K562 (cell line): Measurements from ENCODE around the gene KCNH2. TPM values are rescaled to one million over a fixed set of nuclear protein-coding genes. Genes with fewer than 3 reads are reported as not detected.

Experiments
- ATAC-seq: fragments of 200-7000 bp; cut with Tn5 transposase; 3 replicates; pipeline ENCODE4 v1.9.1; 2020; ENCODE audit warnings: moderate library complexity
- BruUV-seq: library from RNA; stranded (reverse); fragments of 400-500 nt; replicated peaks from 2 replicates; lab custom pipeline; 2021; lab: Mats Ljungman, UMichigan
- CTCF ChIA-PET: fragments of 300-600 bp; formaldehyde crosslinking; extraction: SDS; loops from one replicate; lab custom pipeline; 2021; ENCODE audit warnings: low intra/inter-chr PET ratio; lab: Yijun Ruan, JAX
- POLR2A ChIA-PET: fragments of 300-600, 350-650 bp; sonication (Branson Sonifier 250); formaldehyde crosslinking; extraction: SDS; loops from one replicate; lab custom pipeline; 2021; ENCODE audit warnings: antibody characterized with exemption, inconsistent platforms; lab: Yijun Ruan, JAX
- DNase-seq, 4 experiments: peaks; one replicate each; pipeline versions ENCODE4 v3.0.0 to v3.0.0-alpha.2; 2011 to 2018; ENCODE audit warnings: low spot score in 3 of 4, mixed read lengths in 3 of 4; ENCODE audit errors: extremely low read depth in 1 of 4
- FAIRE-seq: peaks from 2 replicates; lab custom pipeline; 2011; peaks lifted over from hg19 to GRCh38; lab: Jason Lieb, UNC
- H2AFZ ChIP-seq: 2 replicates; pipeline ENCODE4 v1.6.0; 2011; ENCODE audit warnings: low read depth, low read length, control low read depth, inconsistent platforms
- H3K27ac ChIP-seq: fragments of 200-600 bp; 3 replicates; pipeline ENCODE4 v1.8.0; 2011; ENCODE audit warnings: low read depth, mild to moderate bottlenecking, control low read depth, inconsistent platforms, low read length, moderate library complexity, mixed read lengths; ENCODE audit errors: extremely low read depth
- H3K27me3 ChIP-seq, 2 experiments: fragments of 300-600 bp in 1 of 2; 2 replicates in 1 of 2; 3 replicates in 1 of 2; pipeline versions ENCODE4 v1.6.0 to v1.8.0; 2011; ENCODE audit warnings: inconsistent platforms in 2 of 2, low read length in 2 of 2, mild to moderate bottlenecking in 1 of 2, mixed read lengths in 1 of 2, moderate library complexity in 1 of 2; ENCODE audit not compliant: control insufficient read depth in 2 of 2, insufficient read depth in 2 of 2
- H3K36me3 ChIP-seq: fragments of 300-600 bp; 3 replicates; pipeline ENCODE4 v1.8.0; 2011; ENCODE audit warnings: mild to moderate bottlenecking, low read length, inconsistent platforms; ENCODE audit not compliant: control insufficient read depth, insufficient read depth
- H3K4me1 ChIP-seq, 2 experiments: fragments of 200-600 bp in 1 of 2; replicated peaks in 1 of 2; 2 replicates in 1 of 2; 3 replicates in 1 of 2; pipeline versions ENCODE4 v1.5.1 to v1.8.0; 2011; ENCODE audit warnings: inconsistent platforms in 2 of 2, low read length in 2 of 2, mild to moderate bottlenecking in 1 of 2, mixed read lengths in 1 of 2, moderate library complexity in 1 of 2; ENCODE audit not compliant: control insufficient read depth in 2 of 2, insufficient read depth in 2 of 2
- H3K4me2 ChIP-seq: 2 replicates; pipeline ENCODE4 v1.6.1; 2011; ENCODE audit warnings: low read length, control low read depth, inconsistent platforms, mixed read lengths; ENCODE audit not compliant: insufficient read depth
- H3K4me3 ChIP-seq: fragments of 200-600 bp; sonication (generic), shearing (Covaris generic); 2 replicates; pipeline ENCODE4 v1.5.1; 2016; ENCODE audit warnings: control low read depth, inconsistent platforms
- H3K79me2 ChIP-seq: fragments of 200-600 bp; 3 replicates; pipeline ENCODE4 v1.8.0; 2011; ENCODE audit warnings: low read length, inconsistent platforms; ENCODE audit not compliant: control insufficient read depth, insufficient read depth
- H3K9ac ChIP-seq, 2 experiments: 2 replicates each; pipeline versions ENCODE4 v1.6.0 to v1.6.1; 2011; ENCODE audit warnings: low read depth in 2 of 2, low read length in 2 of 2, control low read depth in 1 of 2, inconsistent platforms in 1 of 2, mild to moderate bottlenecking in 1 of 2, mixed read lengths in 1 of 2; ENCODE audit not compliant: insufficient read depth in 1 of 2
- H3K9me1 ChIP-seq: one replicate; pipeline ENCODE4 v1.6.0; 2011; ENCODE audit warnings: inconsistent platforms, mild to moderate bottlenecking, low read length, moderate library complexity; ENCODE audit not compliant: control insufficient read depth, insufficient read depth
- H3K9me3 ChIP-seq: replicated peaks from 2 replicates; pipeline ENCODE4 v1.5.1; 2011; ENCODE audit warnings: low read depth, low read length, inconsistent platforms; ENCODE audit not compliant: control insufficient read depth, insufficient read depth
- H4K20me1 ChIP-seq: replicated peaks from 2 replicates; pipeline ENCODE4 v1.6.1; 2011; ENCODE audit warnings: low read length, inconsistent platforms, mixed read lengths; ENCODE audit not compliant: control insufficient read depth, insufficient read depth
- CREB1 ChIP-seq, 2 experiments: sonication (generic) in 1 of 2; formaldehyde crosslinking in 1 of 2; IDR thresholded peaks; 2 replicates each; pipeline versions ENCODE4 v1.6.1 to v1.8.0; 2012 to 2022; ENCODE audit warnings: inconsistent platforms in 1 of 2, mild to moderate bottlenecking in 1 of 2, missing genetic modification reagents in 1 of 2, moderate library complexity in 1 of 2
- ELF1 ChIP-seq: fragments of 200-800 bp; sonication (Bioruptor generic); IDR thresholded peaks from 2 replicates; pipeline ENCODE4 v1.6.1; 2016; ENCODE audit warnings: missing genetic modification characterization, missing compliant biosample characterization
- ERF ChIP-seq: fragments of 450-650 bp; formaldehyde crosslinking; IDR thresholded peaks from 2 replicates; pipeline ENCODE4 v1.4.0; 2020; ENCODE audit warnings: mild to moderate bottlenecking, mixed read lengths
- HNRNPH1 ChIP-seq: fragments of 200-400 bp; formaldehyde crosslinking; optimal IDR thresholded peaks from 2 replicates; pipeline ENCODE3; 2017; ENCODE audit warnings: low read depth, mild to moderate bottlenecking, low read length, moderate library complexity
- LARP7 ChIP-seq: fragments of 450-650 bp; IDR thresholded peaks from 2 replicates; pipeline ENCODE4 v1.6.1; 2016
- MCM5 ChIP-seq: fragments of 450-650 bp; IDR thresholded peaks from 2 replicates; pipeline ENCODE4 v1.6.1; 2016; ENCODE audit warnings: low read depth
- POLR2AphosphoS5 ChIP-seq: IDR thresholded peaks from 2 replicates; pipeline ENCODE4 v1.6.1; 2011; ENCODE audit warnings: mild to moderate bottlenecking, low read depth, low read length, moderate library complexity; ENCODE audit not compliant: control insufficient read depth, insufficient read depth
- RFX5 ChIP-seq: IDR thresholded peaks from 2 replicates; pipeline ENCODE4 v1.6.1; 2011; ENCODE audit warnings: low read depth, mild to moderate bottlenecking, improper control_type of control experiment, low read length
- SRSF9 ChIP-seq: fragments of 200-400 bp; formaldehyde crosslinking; IDR thresholded peaks from 2 replicates; pipeline ENCODE4 v1.6.1; 2017; ENCODE audit warnings: low read depth, low read length, borderline replicate concordance
- TEAD1 ChIP-seq, 2 experiments: fragments of 450-650 bp in 1 of 2; sonication (generic) in 1 of 2; formaldehyde crosslinking; IDR thresholded peaks; 2 replicates each; pipeline versions ENCODE4 v1.4.0 to v1.8.0; 2020 to 2022; ENCODE audit warnings: mild to moderate bottlenecking in 2 of 2, missing genetic modification reagents in 1 of 2
- ZNF133 ChIP-seq: fragments of 250-450 bp; sonication (Bioruptor Pico); IDR thresholded peaks from 2 replicates; pipeline ENCODE4 v1.4.0; 2020; ENCODE audit warnings: mild to moderate bottlenecking
- ZNF780A ChIP-seq: fragments of 250-450 bp; sonication (Bioruptor Pico); IDR thresholded peaks from 2 replicates; pipeline ENCODE4 v1.5.0; 2021; ENCODE audit warnings: mild to moderate bottlenecking
- ZNF785 ChIP-seq: fragments of 250-450 bp; sonication (Bioruptor Pico); IDR thresholded peaks from 2 replicates; pipeline ENCODE4 v1.4.0; 2020; ENCODE audit warnings: mild to moderate bottlenecking
- WGBS: fragments of 100-300 bp; shearing (Covaris generic); methylation state at CpG from one replicate; pipeline ENCODE4 v1.1.6; 2016; ENCODE audit warnings: low coverage, mixed read lengths; ENCODE audit not compliant: insufficient coverage; ENCODE audit errors: missing lambda C conversion rate; 5-methylcytosine and 5-hydroxymethylcytosine counted together
- in situ Hi-C: fragments of 300-500 bp; cut with MboI; formaldehyde crosslinking; loops from 4 replicates; pipeline ENCODE4 v1.15.0; 2018; ENCODE audit warnings: inconsistent platforms, mixed read lengths
- intact Hi-C: fragments of 100-400 bp; cut with micrococcal nuclease; formaldehyde crosslinking; loops from 2 replicates; pipeline ENCODE4 v1.14.2; 2022
- polyA plus RNA-seq, 8 experiments: library from polyadenylated mRNA; depleted of rRNA in 4 of 8; stranded (reverse) in 5 of 8; unstranded in 3 of 8; fragments of >200 nt; fragmentation: Nextera tagmentation in 2 of 8; fragmentation: Illumina TruSeq in 1 of 8; extraction: Ambion mirVana in 2 of 8; extraction: Trizol in 1 of 8; gene quantifications; 2 replicates each; pipeline versions ENCODE4 v1.2.1 to v1.2.3, GENCODE V29; 2011 to 2014; ENCODE audit warnings: inconsistent platforms in 1 of 8, missing spikeins in 1 of 8
- total RNA-seq, 7 experiments: library from RNA; depleted of rRNA in 6 of 7; stranded (reverse); fragments of >200 nt in 6 of 7; fragmentation: Illumina TruSeq in 2 of 7; extraction: Trizol in 2 of 7; gene quantifications; 2 replicates each; pipeline versions ENCODE4 v1.2.1 to v1.2.3, GENCODE V29; 2011 to 2021; ENCODE audit warnings: low replicate concordance in 1 of 7
- TF ChIP-seq, protein P1 (sequence below): sonication (generic); formaldehyde crosslinking; IDR thresholded peaks from 2 replicates; pipeline ENCODE4 v1.9.0; 2022; ENCODE audit warnings: mild to moderate bottlenecking, missing genetic modification reagents
- TF ChIP-seq, protein P2 (sequence below): fragments of 450-650 bp; IDR thresholded peaks from 2 replicates; pipeline ENCODE4 v1.7.0; 2016; ENCODE audit warnings: borderline replicate concordance
- TF ChIP-seq, protein P3 (sequence below): fragments of 450-650 bp; formaldehyde crosslinking; IDR thresholded peaks from 2 replicates; pipeline ENCODE4 v1.4.0; 2020; ENCODE audit warnings: mild to moderate bottlenecking, moderate library complexity
- TF ChIP-seq, protein P4 (sequence below): fragments of 450-650 bp; IDR thresholded peaks from 2 replicates; pipeline ENCODE4 v1.6.1; 2016; ENCODE audit warnings: missing biosample characterization, missing genetic modification characterization

KCNH2 gene
- total and polyA plus RNA-seq, 9 of the 15 experiments (the other 6 are each of a cell fraction or from before 2014, with no cell fraction given): 18.1 to 368 (median 218) TPM

DNA sequence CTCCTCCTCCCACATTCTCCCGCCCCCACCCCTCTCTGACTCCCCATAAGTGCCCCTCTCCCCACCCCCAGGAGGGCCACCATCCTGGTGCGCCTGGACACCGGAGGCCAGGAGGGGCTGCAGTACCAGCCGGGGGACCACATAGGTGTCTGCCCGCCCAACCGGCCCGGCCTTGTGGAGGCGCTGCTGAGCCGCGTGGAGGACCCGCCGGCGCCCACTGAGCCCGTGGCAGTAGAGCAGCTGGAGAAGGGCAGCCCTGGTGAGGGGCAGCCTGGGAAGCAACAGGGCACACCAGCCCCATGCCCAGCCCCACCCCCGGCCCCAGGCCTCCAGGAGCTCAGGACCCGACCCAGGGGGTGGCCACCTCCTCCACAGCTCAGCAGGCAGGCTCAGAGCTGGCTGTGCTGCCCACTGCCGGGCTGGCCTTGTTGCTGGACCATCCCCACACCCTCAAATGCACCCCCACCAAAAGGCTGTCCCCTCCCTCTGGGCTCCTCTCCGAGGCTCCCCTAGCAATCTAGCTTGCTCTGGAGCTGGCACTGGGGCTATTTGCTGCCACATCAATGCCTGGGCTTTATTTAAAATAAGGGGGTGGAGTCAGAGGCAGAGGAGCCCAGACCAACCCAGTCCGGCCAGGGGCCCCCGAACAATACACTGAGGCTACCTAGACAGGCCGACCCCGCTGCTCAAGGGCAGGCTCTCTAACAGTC, 31.4 kb upstream of the KCNH2 start:
- Histone ChIP-seq H3K4me3 (peak overlapping the region; percentile 57), H3K9ac (peak overlapping the region; percentile 77 to 94), H3K4me2 (peak overlapping the region; percentile 100), H4K20me1 (no peaks in the 10 kb centered on the region), H3K36me3 (peaks cover 27% of the 10 kb centered on the region; the same call in 1 of the 3 replicates), H3K27ac (peak overlapping the region; percentile 85), H3K9me3 (no peaks in the 10 kb centered on the region), H3K79me2 (peaks cover 45% of the 10 kb centered on the region), H3K27me3 (no peaks in the 10 kb centered on the region; a peak in 1 of 5 replicates), H3K9me1 (no peaks in the 10 kb centered on the region), H3K4me1 (peaks cover 42 to 74% of the 10 kb centered on the region in 2 experiments), H2AFZ (peak overlapping the region; percentile 92)
- DNase-seq: peak; percentile 80 to 86 (median 83)
- in situ Hi-C loops (no loop called here), intact Hi-C loops (loop anchor here (2.0 to 10.0 kb wide), 3 partner anchors 75 to 223 kb away; partner anchors contain the start of gene CHPF2)
- FAIRE-seq: no peak
- WGBS: 2% methylated on average over 21 of the region's 22 CpGs
- ChIA-PET POLR2A (interaction anchor here (0.6 to 8.4 kb wide), 10 partner anchors 11 to 222 kb away, joined by 3 to 146 read pairs (median 5); partner anchors contain the start of genes ABCB8, ATG9B and FASTK), CTCF (interaction anchor here (0.6 to 3.5 kb wide), 8 partner anchors 9 to 231 kb away, joined by 3 to 15 read pairs (median 5); no protein-coding TSS in a partner anchor)
- BruUV-seq: no TSS peak
- ATAC-seq: peak; percentile 64
- 0 out of 2 replicates have a peak, but pooled peaks have one; percentile 20 for TF ChIP-seq LARP7
- TF ChIP-seq, protein P1, sequence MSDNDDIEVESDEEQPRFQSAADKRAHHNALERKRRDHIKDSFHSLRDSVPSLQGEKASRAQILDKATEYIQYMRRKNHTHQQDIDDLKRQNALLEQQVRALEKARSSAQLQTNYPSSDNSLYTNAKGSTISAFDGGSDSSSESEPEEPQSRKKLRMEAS (CRISPR knock-in tag): no peak
- no peak for TF ChIP-seq SRSF9
- TF ChIP-seq, protein P2, sequence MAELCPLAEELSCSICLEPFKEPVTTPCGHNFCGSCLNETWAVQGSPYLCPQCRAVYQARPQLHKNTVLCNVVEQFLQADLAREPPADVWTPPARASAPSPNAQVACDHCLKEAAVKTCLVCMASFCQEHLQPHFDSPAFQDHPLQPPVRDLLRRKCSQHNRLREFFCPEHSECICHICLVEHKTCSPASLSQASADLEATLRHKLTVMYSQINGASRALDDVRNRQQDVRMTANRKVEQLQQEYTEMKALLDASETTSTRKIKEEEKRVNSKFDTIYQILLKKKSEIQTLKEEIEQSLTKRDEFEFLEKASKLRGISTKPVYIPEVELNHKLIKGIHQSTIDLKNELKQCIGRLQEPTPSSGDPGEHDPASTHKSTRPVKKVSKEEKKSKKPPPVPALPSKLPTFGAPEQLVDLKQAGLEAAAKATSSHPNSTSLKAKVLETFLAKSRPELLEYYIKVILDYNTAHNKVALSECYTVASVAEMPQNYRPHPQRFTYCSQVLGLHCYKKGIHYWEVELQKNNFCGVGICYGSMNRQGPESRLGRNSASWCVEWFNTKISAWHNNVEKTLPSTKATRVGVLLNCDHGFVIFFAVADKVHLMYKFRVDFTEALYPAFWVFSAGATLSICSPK: no peak
- no peak for TF ChIP-seq ZNF785 (CRISPR knock-in tag)
- no peak for TF ChIP-seq ELF1
- no peak for TF ChIP-seq ZNF780A (CRISPR knock-in tag)
- no peak for TF ChIP-seq TEAD1 (CRISPR knock-in tag; IDR thresholded peaks at IDR 0.05)
- no peak for TF ChIP-seq ERF (CRISPR knock-in tag)
- TF ChIP-seq MCM5: no peak
- TF ChIP-seq, protein P3, sequence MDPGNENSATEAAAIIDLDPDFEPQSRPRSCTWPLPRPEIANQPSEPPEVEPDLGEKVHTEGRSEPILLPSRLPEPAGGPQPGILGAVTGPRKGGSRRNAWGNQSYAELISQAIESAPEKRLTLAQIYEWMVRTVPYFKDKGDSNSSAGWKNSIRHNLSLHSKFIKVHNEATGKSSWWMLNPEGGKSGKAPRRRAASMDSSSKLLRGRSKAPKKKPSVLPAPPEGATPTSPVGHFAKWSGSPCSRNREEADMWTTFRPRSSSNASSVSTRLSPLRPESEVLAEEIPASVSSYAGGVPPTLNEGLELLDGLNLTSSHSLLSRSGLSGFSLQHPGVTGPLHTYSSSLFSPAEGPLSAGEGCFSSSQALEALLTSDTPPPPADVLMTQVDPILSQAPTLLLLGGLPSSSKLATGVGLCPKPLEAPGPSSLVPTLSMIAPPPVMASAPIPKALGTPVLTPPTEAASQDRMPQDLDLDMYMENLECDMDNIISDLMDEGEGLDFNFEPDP: no peak
- no peak for TF ChIP-seq HNRNPH1
- no peak for TF ChIP-seq RFX5
- no peak for TF ChIP-seq POLR2AphosphoS5
- TF ChIP-seq, protein P4, sequence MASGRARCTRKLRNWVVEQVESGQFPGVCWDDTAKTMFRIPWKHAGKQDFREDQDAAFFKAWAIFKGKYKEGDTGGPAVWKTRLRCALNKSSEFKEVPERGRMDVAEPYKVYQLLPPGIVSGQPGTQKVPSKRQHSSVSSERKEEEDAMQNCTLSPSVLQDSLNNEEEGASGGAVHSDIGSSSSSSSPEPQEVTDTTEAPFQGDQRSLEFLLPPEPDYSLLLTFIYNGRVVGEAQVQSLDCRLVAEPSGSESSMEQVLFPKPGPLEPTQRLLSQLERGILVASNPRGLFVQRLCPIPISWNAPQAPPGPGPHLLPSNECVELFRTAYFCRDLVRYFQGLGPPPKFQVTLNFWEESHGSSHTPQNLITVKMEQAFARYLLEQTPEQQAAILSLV (tag): no peak
- 0 out of 2 replicates have a peak, but pooled peaks have one; percentile 45 for TF ChIP-seq ZNF133 (CRISPR knock-in tag)
- TF ChIP-seq CREB1 (IDR thresholded peaks at IDR 0.05): no peak
- no peak for TF ChIP-seq CREB1 (CRISPR knock-in tag; IDR thresholded peaks at IDR 0.05)
